ENCODE measurements around the gene RPS6KC1. TPM values are rescaled to one million over a fixed set of nuclear protein-coding genes. Genes with fewer than 3 reads are reported as not detected.

Gene RPS6KC1
- total RNA-seq, 2 donors from 2014 or later, result 8.7 to 13.0 TPM

DNA sequence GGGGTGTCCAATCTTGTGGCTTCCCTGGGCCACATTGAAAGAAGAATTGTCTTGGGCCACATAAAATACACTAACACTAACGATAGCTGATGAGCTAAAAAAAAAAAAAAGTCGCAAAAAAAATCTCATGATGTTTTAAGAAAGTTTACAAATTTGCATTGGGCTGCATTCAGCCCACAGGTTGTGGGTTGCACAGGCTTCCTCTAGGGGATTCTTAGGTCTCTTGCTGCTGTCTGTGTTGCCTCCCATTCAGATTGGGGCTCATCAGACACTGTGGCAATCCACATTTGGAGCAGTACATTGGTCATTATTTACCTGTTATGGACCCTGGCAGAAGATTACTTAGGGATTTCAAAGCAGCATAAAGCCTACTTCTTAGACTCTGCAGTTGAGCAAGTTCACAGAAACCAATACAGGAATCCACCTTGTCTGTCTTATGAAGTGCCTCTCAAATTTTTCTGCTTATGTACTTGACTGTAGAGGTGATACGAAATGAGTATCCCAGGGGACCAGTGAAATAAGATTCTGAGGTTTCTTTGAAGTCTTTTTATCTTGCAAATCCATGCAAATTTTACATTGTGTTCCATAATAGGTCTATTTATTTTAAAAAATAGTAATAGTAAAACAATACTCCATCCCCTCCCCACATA lies 205.5 kb downstream of the RPS6KC1 start:
- Mint-ChIP-seq H3K27ac (no peak overlapping the region), H3K36me3 (no peaks in the 10 kb centered on the region), H3K9me3 (no peaks in the 10 kb centered on the region)
- DNase-seq (ENCODE audit: low spot score in 2 of 2) (no peak), ATAC-seq (no peak)

DNA sequence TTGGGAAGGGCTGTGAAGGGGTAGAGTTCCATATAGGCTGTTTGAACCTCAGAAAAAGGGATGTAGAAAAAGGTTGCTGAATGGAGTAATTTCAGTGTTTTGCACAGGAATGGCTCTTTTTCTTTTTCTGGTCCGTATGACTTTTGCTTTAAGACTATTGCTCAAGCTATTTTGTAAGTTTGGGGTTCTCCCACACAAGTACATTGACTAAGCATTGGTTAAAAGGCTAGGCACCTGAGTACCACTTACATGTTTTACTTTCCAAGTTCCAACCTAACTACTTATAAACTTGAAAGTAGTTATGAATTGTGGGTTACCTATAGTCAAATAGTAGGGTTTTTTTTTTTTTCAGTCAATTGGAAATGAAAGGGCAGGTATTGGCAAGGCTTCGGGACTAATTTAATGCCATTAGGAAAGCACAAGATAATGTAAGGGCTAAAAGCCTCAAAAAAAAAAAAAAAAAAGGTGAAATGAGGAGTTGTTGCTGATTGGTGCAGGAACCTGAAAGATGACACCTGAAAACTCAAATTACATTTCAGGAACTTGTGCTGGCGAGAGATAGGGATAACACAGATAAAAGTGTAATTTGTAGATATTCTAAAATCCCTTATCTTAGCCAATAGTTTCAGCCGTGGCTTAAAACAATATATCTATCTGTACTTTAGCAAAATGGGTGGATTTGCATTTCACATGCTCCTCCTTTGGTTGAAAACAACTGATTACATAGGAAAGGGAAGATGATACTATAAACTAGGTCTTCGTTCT lies 209.5 kb downstream of the RPS6KC1 start:
- no peaks in the 10 kb centered on the region for H3K9me3 Mint-ChIP-seq
- no peak for ATAC-seq
- H3K36me3 Mint-ChIP-seq, result peaks cover 0 to 16% of the 10 kb centered on the region in 2 donors
- DNase-seq (ENCODE audit: low spot score in 2 of 2), result no peak
- H3K27ac Mint-ChIP-seq, result no peak overlapping the region

DNA sequence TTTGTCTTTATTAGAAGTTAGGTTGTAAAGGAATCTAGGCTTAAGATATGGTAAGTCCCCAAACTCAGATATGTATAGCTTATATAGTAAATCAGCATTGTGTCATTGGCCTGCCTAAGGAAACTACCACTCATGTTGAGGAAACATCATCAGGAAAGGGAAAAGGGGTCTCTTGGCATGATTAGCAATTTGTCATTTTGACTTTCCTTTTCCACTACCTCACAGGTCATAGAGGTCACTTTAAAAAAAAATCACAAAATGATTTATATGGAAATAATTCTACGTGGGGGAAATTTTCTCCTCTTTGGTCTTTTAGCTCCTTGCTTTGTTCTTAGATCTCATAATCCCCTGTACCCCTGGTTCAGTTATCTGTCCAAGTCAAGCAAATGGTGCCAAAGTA lies 213.5 kb downstream of the RPS6KC1 start:
- Mint-ChIP-seq H3K27ac (no peak overlapping the region), H3K9me3 (peaks cover 0 to 5% of the 10 kb centered on the region in 2 donors), H3K36me3 (peaks cover 13 to 34% of the 10 kb centered on the region in 2 donors)
- ATAC-seq (no peak), DNase-seq (ENCODE audit: low spot score in 2 of 2) (no peak)

DNA sequence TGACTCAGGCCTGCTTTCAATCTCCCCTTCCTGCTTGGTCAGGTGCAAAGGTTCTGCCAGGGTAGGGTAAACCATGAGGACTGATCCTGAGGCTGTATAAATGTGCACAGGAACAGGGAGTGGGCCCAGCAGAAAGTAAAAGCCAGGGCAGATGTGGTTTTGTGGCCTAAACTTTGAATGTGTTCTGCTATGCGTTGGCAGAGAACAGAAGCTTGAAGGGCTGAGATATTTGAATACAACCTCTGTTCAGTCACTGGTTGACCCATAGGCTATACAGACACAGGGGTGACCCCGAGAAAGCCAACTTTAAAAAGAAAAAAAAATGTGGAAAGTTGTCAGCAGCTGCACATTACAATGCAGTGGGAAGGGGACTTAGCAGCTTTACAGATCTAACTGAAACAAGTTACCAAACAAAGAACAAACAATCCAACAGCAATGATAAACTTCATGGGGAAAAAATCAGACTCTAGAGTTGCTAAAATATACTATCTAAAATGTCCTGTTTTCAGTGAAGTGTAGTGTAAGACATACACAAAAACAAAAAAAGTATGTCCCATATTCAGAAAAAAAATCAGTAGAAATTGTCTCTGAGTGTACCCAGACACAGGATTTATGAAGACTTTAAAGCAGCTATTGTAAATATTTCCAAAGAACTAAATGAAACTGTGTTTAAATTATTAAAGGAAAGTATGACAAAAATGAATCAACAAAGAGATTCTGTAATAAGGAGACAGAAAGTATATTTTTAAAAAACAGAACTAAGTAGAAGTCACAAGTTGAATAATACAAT lies 216.1 kb downstream of the RPS6KC1 start:
- Mint-ChIP-seq H3K36me3 (peaks cover 13 to 34% of the 10 kb centered on the region in 2 donors), H3K27ac (no peak overlapping the region), H3K9me3 (peaks cover 0 to 5% of the 10 kb centered on the region in 2 donors)
- no peak for ATAC-seq
- DNase-seq (ENCODE audit: low spot score in 2 of 2), result no peak

DNA sequence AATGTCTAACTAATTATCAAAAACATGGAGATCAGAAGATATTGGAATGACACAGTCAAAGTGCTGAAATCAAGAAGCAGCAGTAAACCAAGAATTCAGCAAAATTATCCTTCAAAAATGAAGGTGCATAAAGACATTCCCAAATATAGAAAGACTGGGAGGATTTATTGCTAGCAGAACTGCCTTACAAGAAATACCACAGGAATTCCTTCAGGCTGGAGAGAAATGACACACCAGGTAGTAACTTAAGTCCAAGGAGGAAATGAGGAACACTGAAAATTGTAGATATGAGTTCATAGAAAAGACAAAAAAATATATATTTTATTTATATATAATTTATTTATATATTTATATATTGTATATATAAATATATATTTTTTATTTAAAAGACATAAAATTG lies 217.2 kb downstream of the RPS6KC1 start:
- Mint-ChIP-seq H3K9me3 (peaks cover 0 to 5% of the 10 kb centered on the region in 2 donors), H3K27ac (no peak overlapping the region), H3K36me3 (peaks cover 17 to 33% of the 10 kb centered on the region in 2 donors)
- DNase-seq (ENCODE audit: low spot score in 2 of 2) (no peak), ATAC-seq (no peak)

DNA sequence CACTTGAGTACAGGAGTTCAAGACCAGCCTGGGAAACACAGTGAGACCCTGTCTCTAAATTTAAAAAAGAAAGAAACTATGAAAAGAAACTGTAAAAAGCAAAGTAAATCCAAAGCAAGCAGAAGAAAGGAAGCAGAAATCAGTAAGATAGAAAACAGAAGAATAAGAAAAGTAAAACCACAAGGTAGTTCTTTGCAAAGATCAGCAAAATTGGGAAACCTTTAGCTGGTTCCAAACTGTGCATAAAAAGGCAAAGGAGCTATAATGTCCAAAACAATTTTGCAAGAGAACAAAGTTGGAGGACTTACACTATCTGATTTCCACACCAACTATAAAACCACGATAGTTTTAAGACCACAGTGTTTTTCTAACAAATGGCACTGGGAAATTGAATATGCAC lies 218.8 kb downstream of the RPS6KC1 start:
- no peak overlapping the region for H3K27ac Mint-ChIP-seq
- DNase-seq (ENCODE audit: low spot score in 2 of 2) (no peak), ATAC-seq (no peak)
- peaks cover 0 to 5% of the 10 kb centered on the region in 2 donors for H3K9me3 Mint-ChIP-seq
- H3K36me3 Mint-ChIP-seq, result peaks cover 17 to 25% of the 10 kb centered on the region in 2 donors

DNA sequence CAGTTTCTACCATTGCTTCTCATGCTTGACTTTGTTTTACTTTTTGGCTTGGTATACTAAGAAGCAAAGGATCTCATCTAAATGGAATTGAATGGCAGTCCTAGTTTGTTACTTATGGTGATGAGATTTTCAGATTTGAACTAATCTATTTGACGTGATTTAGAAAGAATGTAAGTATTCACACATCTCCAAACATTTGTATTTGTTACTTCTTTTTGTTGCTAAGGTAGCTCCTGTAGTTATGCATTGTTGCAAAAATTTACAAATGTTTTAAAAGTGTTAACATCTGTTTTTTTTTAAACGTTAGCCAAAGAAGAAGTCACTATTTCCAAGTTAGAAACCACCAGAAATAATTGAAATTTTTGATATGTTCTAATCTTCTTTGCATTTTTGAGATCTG lies 222.5 kb downstream of the RPS6KC1 start:
- DNase-seq (ENCODE audit: low spot score in 2 of 2) (no peak), ATAC-seq (no peak)
- peaks cover 5% of the 10 kb centered on the region in 2 donors for H3K36me3 Mint-ChIP-seq
- no peak overlapping the region for H3K27ac Mint-ChIP-seq
- H3K9me3 Mint-ChIP-seq, result no peaks in the 10 kb centered on the region

DNA sequence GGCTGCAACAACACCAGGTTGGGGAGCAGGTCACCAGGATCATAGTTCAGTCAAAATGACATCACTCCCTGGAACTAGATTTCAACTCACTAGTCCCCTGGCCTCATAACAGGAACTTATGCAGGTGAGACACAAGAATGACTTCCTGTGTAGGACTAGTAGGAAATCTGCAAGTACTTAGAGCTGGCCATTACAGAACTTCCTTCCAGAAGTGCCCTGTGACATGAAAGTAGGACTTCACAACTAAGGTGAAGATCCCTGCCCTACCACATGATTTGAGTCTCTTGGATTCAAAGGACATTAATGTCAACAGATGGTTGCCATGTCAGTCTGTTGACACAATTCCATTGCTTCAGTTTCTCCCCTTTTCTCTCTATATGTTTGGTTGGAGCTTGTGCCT lies 223.1 kb downstream of the RPS6KC1 start:
- Mint-ChIP-seq H3K27ac (no peak overlapping the region), H3K36me3 (peaks cover 5% of the 10 kb centered on the region in 2 donors), H3K9me3 (no peaks in the 10 kb centered on the region)
- ATAC-seq (no peak), DNase-seq (ENCODE audit: low spot score in 2 of 2) (no peak)

DNA sequence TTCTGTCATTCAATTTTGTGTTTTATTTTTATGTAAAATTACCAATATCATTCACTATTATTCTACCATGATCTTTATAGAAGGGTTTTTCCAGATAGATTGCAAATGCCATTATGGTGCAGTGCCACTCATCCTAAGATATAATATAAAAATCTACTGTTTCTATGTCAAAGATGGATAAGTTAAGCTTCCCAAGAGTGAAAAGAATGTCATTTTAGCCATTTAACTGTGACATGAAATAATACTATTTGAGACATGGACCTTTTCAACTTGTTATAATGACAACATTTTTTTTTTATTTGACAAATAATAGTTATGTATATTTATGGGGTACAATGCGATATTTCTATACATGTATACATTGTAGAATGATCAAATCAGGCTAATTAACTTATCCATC lies 224.3 kb downstream of the RPS6KC1 start:
- DNase-seq (ENCODE audit: low spot score in 2 of 2) (no peak), ATAC-seq (no peak)
- no peaks in the 10 kb centered on the region for H3K9me3 Mint-ChIP-seq
- H3K36me3 Mint-ChIP-seq, result peaks cover 5% of the 10 kb centered on the region in 2 donors
- H3K27ac Mint-ChIP-seq, result no peak overlapping the region

DNA sequence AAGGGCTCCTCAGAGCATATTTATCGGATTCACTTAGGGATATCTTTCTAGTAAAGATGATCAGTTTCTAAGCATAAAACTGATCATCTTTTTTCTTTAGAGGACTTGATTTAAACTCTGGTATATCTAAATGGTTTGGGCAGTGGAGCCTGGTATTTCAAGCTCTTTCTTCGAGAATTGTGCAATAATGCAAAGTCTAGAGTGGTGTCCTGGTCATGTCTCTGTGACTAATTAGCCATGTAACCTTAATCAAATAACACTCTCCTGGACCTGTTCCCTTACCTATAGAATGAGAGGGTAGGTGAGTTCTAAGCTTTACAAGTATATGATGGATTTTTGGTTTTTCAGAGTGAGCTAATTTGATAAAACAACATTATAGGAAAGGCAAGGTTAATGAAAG lies 225.2 kb downstream of the RPS6KC1 start:
- DNase-seq (ENCODE audit: low spot score in 2 of 2) (no peak), ATAC-seq (no peak)
- H3K9me3 Mint-ChIP-seq, result no peaks in the 10 kb centered on the region
- H3K36me3 Mint-ChIP-seq, result peaks cover 5% of the 10 kb centered on the region in 2 donors
- no peak overlapping the region for H3K27ac Mint-ChIP-seq

DNA sequence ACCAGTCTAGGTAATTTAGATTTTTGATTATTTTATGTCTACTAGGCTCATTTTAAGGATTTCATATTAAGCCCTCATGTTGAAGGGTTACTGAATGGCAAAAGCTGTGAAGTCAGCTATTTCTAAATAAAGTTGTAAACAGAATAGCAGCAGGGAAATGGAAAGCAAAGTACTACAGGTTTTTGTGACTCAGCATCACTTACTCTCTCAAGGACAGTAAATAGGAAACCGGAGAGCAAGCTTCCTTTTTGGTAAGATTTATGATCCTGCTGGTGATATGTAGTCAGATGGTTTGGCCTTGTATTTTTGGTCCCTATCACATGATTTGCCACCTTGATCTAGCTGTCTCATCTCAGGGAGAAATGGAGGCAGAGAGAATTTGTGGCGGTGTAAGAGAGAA lies 226.0 kb downstream of the RPS6KC1 start:
- Mint-ChIP-seq H3K9me3 (peaks cover 0 to 3% of the 10 kb centered on the region in 2 donors), H3K27ac (no peak overlapping the region), H3K36me3 (peaks cover 5% of the 10 kb centered on the region in 2 donors)
- ATAC-seq, result no peak
- DNase-seq (ENCODE audit: low spot score in 2 of 2), result no peak

DNA sequence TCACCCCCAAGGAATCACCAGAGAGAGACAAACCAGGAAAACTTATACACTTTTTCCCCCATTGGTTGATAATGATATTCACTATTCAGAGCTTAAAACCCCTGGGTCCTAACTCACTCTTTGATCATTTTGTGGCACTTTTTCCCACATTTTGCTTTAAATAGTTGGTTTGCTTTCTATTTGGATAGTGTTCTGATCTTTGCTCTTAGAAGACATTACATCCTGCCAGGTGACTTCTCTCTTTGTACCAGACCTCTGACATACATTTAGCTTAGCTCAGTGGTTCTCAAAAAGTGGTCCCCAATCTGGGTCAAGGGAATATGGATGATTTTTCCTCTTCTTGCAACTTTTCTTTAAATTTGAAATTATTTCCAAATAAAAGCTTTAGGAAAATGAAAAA lies 228.4 kb downstream of the RPS6KC1 start:
- ATAC-seq (no peak), DNase-seq (ENCODE audit: low spot score in 2 of 2) (no peak)
- Mint-ChIP-seq H3K27ac (no peak overlapping the region), H3K36me3 (peaks cover 6 to 8% of the 10 kb centered on the region in 2 donors), H3K9me3 (peaks cover 10 to 14% of the 10 kb centered on the region in 2 donors)

DNA sequence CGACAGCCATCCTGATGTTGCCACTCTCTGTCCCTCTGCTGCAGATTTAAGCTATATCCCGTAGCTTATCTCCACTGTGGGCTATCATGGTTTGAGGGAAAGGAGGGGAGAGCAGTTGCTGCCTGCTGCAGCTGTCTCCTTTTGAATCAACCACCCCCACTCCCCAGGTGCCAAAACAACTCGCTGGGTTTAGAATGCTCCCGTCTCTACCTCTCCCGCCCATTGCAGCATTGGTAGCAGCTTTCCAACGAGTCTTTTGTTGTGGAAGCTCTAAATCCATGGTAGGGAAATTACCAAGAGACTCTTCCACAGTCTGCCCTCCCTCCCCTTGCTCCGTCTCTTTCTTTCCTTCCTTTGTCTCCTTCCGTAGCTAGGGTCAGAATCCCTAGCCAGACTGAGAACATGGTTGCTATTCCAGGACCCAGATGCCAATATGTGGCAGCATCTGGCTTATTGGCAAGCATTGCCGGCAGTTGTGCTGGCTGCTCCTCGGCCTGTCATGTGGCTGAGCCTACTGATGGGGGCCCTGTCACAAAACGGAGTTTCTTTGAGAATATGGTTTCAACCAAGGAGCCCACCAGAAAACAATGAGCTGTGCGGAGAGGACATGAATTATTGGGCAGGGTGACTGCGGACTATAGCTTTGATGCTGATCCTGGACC lies 230.7 kb downstream of the RPS6KC1 start:
- Mint-ChIP-seq H3K9me3 (peaks cover 10 to 14% of the 10 kb centered on the region in 2 donors), H3K36me3 (peaks cover 6 to 8% of the 10 kb centered on the region in 2 donors), H3K27ac (no peak overlapping the region)
- DNase-seq (ENCODE audit: low spot score in 2 of 2), result no peak
- no peak for ATAC-seq

DNA sequence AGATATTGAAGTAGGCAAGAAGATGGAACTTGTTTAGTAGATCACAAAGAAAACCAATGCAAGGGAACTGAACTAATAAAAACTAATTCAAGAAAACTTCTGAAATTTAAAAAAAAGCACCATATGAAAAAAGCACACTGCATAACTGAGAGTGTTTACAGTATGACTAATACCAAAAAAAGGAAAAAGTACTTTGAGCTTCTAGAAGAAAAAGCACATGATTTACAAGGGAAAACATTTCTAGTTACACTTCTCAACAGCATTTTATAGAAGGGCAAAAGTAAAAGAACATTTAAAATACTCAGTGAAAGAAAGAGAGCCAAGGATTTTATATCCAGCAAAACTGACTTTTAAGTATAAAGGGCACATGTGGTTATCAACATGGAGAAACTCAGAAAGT lies 233.6 kb downstream of the RPS6KC1 start:
- Mint-ChIP-seq H3K9me3 (peaks cover 10 to 14% of the 10 kb centered on the region in 2 donors), H3K36me3 (peaks cover 6 to 8% of the 10 kb centered on the region in 2 donors), H3K27ac (no peak overlapping the region)
- DNase-seq (ENCODE audit: low spot score in 2 of 2) (no peak), ATAC-seq (no peak)

DNA sequence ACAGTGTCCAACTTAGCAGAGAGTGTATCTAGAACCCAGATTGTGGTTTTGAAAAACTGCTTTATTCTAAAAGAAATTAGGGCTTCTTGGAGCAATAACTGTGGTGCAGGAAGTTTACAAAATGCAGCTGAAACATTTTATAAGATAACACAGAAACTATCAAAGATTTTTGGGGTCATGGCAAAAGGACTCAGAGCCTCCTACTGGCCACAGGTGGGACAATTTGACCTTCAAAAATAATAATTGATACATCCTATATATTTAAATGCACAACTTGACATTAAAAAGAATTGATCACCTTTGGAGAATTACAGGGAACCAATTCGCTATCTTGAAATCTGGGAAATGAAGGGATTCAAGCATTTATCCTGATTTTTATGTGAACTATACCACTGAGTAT lies 235.2 kb downstream of the RPS6KC1 start:
- ATAC-seq (no peak), DNase-seq (ENCODE audit: low spot score in 2 of 2) (no peak)
- Mint-ChIP-seq H3K36me3 (peaks cover 6 to 8% of the 10 kb centered on the region in 2 donors), H3K9me3 (peaks cover 10 to 14% of the 10 kb centered on the region in 2 donors), H3K27ac (no peak overlapping the region)

DNA sequence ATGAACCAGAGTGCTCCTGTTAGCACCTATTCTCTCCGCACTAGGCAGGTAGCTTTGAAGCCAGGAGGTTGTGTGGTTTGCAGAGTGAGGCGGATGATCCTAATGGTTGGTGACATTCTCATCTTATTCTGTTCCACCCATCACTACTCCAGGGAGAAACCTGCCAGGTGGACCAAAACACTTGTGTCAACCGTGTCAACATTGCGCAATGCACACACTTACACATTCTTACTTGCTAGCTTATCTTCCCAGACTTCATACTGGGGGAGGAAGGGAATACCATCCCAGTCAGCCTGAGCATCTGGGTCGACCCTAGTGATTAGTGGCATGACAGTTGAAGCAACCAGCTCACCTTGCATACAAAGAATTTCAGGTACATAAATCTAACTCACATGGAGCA lies 236.9 kb downstream of the RPS6KC1 start:
- no peak for DNase-seq (ENCODE audit: low spot score in 2 of 2)
- peaks cover 6 to 8% of the 10 kb centered on the region in 2 donors for H3K36me3 Mint-ChIP-seq
- H3K9me3 Mint-ChIP-seq, result peaks cover 8 to 10% of the 10 kb centered on the region in 2 donors
- no peak overlapping the region for H3K27ac Mint-ChIP-seq
- ATAC-seq, result no peak

DNA sequence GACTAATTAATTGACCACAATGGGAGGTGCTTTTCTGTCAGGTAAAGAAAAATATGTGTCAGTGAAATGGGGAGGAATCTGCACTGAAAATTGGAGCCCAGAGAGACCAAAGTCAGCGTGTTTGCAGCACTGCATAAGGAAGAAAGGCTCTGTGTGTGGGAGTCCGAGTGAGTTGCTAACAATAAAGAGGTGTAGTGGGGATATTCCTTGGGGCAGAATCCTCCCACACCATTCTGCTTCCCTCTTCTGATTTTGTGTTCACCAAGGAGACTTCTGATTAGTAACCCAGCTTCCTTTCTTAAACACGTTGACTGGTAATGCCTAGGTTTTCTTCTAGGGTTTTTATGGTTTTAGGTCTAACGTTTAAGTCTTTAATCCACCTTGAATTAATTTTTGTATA lies 240.5 kb downstream of the RPS6KC1 start:
- Mint-ChIP-seq H3K36me3 (peaks cover 3 to 13% of the 10 kb centered on the region in 2 donors), H3K27ac (no peak overlapping the region), H3K9me3 (peaks cover 7% of the 10 kb centered on the region in 2 donors)
- DNase-seq (ENCODE audit: low spot score in 2 of 2), result no peak
- ATAC-seq, result no peak
